HEK293T (cell line): ENCODE results near the gene LTBP1.

Experiments
- ARNT ChIP-seq: fragments of 450-650 bp; IDR thresholded peaks from 2 replicates; pipeline ENCODE4 v1.6.1; 2017; ENCODE audit warnings: mild to moderate bottlenecking
- CTBP1 ChIP-seq: fragments of 450-650 bp; IDR thresholded peaks from 2 replicates; pipeline ENCODE4 v1.6.1; 2016; ENCODE audit warnings: borderline replicate concordance
- FOXK2 ChIP-seq: fragments of 450-650 bp; IDR thresholded peaks from 2 replicates; pipeline ENCODE4 v1.6.1; 2016; ENCODE audit warnings: mild to moderate bottlenecking
- HDGF ChIP-seq: fragments of 450-650 bp; IDR thresholded peaks from 2 replicates; pipeline ENCODE4 v1.6.1; 2017; ENCODE audit warnings: antibody characterized with exemption, borderline replicate concordance
- SP1 ChIP-seq: fragments of 450-650 bp; IDR thresholded peaks from 2 replicates; pipeline ENCODE4 v1.6.1; 2017

DNA sequence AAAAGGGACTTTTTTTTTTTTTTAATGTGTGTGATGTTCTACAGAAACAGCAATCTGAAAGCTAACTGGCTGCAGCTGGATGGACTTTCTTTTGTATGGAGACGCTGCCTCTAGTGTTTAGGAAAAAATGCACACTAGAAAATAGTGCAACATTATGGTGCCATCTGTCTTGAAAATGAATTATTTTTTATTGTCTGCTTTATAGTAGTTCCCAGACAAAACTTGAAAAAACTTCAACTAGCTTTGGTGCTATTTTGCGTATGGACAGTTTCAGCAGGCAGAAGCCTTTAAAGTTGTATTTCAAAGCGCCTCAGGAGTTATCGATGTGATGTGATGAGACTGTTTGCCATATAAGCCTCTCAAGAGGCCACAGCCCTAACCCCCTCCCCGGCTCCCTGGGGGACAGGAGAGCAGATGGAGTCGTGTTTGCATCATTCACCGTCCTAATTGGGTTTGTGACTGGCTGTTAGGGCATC lies 86.9 kb downstream of the LTBP1 start:
- TF ChIP-seq FOXK2 (no peak), HDGF (no peak), SP1 (no peak), ARNT (no peak), CTBP1 (no peak)
